Liver (tissue), 9 donors: ENCODE measurements around the gene FAM3A. TPM values are rescaled to one million over a fixed set of nuclear protein-coding genes. Genes with fewer than 3 reads are reported as not detected.
A peak's percentile ranks its signal among the peaks of the same experiment; 100 is the strongest.

Experiments
- DNase-seq: peaks from one replicate; pipeline ENCODE4 v3.0.0-alpha.2; 2017; ENCODE audit warnings: low spot score
- H3K27ac ChIP-seq, 2 donors: one replicate each; pipeline ENCODE4 v1.7.0; 2013; ENCODE audit warnings: inconsistent platforms in 2 of 2, low read length in 2 of 2, control low read depth in 1 of 2, low read depth in 1 of 2, mild to moderate bottlenecking in 1 of 2
- H3K27me3 ChIP-seq, 4 donors: one replicate each; pipeline versions ENCODE4 v1.6.1 to v1.7.0; 2013; ENCODE audit warnings: low read length in 3 of 4, inconsistent platforms in 1 of 4, mild to moderate bottlenecking in 1 of 4, moderate library complexity in 1 of 4; ENCODE audit not compliant: control insufficient read depth in 4 of 4, insufficient read depth in 4 of 4
- H3K36me3 ChIP-seq, 4 donors: one replicate each; pipeline versions ENCODE4 v1.6.1 to v1.7.0; 2013; ENCODE audit warnings: low read length in 3 of 4, mild to moderate bottlenecking in 3 of 4, low read depth in 1 of 4, moderate library complexity in 1 of 4; ENCODE audit not compliant: control insufficient read depth in 4 of 4, insufficient read depth in 3 of 4
- H3K4me1 ChIP-seq, 4 donors: one replicate each; pipeline versions ENCODE4 v1.6.1 to v1.7.0; 2013; ENCODE audit warnings: low read length in 3 of 4, mild to moderate bottlenecking in 3 of 4, moderate library complexity in 1 of 4; ENCODE audit not compliant: control insufficient read depth in 4 of 4, insufficient read depth in 4 of 4
- H3K4me3 ChIP-seq, 3 donors: one replicate each; pipeline versions ENCODE4 v1.6.1 to v1.7.0; 2013; ENCODE audit warnings: low read length in 3 of 3, control low read depth in 1 of 3, low read depth in 1 of 3, mild to moderate bottlenecking in 1 of 3
- H3K9ac ChIP-seq, 2 donors: one replicate each; pipeline ENCODE4 v1.7.0; 2013; ENCODE audit warnings: low read length in 2 of 2, mild to moderate bottlenecking in 2 of 2, moderate library complexity in 2 of 2, control low read depth in 1 of 2, low read depth in 1 of 2
- H3K9me3 ChIP-seq, 4 donors: one replicate each; pipeline versions ENCODE4 v1.6.1 to v1.7.0; 2013; ENCODE audit warnings: low read length in 3 of 4; ENCODE audit not compliant: control insufficient read depth in 4 of 4
- ATF3 ChIP-seq: IDR thresholded peaks from 2 replicates; pipeline ENCODE4 v1.6.1; 2016; ENCODE audit warnings: antibody characterized with exemption
- CTCF ChIP-seq: fragments of 150-350 bp; IDR thresholded peaks from 2 replicates; pipeline ENCODE4 v1.5.1; 2017; ENCODE audit warnings: improper control_type of control experiment, low read depth, low read length; ENCODE audit not compliant: missing input control
- EGR1 ChIP-seq, 2 donors: IDR thresholded peaks; 2 replicates each; pipeline ENCODE4 v1.6.1; 2016 to 2018; ENCODE audit warnings: antibody characterized with exemption in 2 of 2, low read depth in 2 of 2
- FOXA1 ChIP-seq: IDR thresholded peaks from 2 replicates; pipeline ENCODE4 v1.6.1; 2016; ENCODE audit warnings: antibody characterized with exemption
- FOXA2 ChIP-seq: IDR thresholded peaks from 2 replicates; pipeline ENCODE4 v1.6.1; 2016; ENCODE audit warnings: antibody characterized with exemption
- GABPA ChIP-seq, 2 donors: IDR thresholded peaks in 1 of 2; conservative IDR thresholded peaks in 1 of 2; 2 replicates each; pipeline ENCODE4 v1.6.1; 2016; ENCODE audit warnings: antibody characterized with exemption in 2 of 2, mild to moderate bottlenecking in 1 of 2, moderate library complexity in 1 of 2
- HNF4A ChIP-seq, 2 donors: conservative IDR thresholded peaks; 2 replicates each; pipeline ENCODE4 v1.6.1; 2016; ENCODE audit warnings: antibody characterized with exemption in 2 of 2, mild to moderate bottlenecking in 2 of 2
- HNF4G ChIP-seq: IDR thresholded peaks from 2 replicates; pipeline ENCODE4 v1.6.1; 2016; ENCODE audit warnings: antibody characterized with exemption
- JUND ChIP-seq, 2 donors: IDR thresholded peaks; 2 replicates each; pipeline ENCODE4 v1.6.1; 2016; ENCODE audit warnings: antibody characterized with exemption in 2 of 2
- MAX ChIP-seq: IDR thresholded peaks from 2 replicates; pipeline ENCODE4 v1.6.1; 2016; ENCODE audit warnings: antibody characterized with exemption
- NR2F2 ChIP-seq: IDR thresholded peaks from 2 replicates; pipeline ENCODE4 v1.6.1; 2016; ENCODE audit warnings: antibody characterized with exemption
- RAD21 ChIP-seq, 2 donors: IDR thresholded peaks; 2 replicates each; pipeline ENCODE4 v1.6.1; 2016; ENCODE audit warnings: antibody characterized with exemption in 2 of 2, mild to moderate bottlenecking in 2 of 2
- REST ChIP-seq: IDR thresholded peaks from 2 replicates; pipeline ENCODE4 v1.6.1; 2016; ENCODE audit warnings: antibody characterized with exemption, mild to moderate bottlenecking
- RXRA ChIP-seq, 2 donors: IDR thresholded peaks; 2 replicates each; pipeline ENCODE4 v1.6.1; 2017 to 2018; ENCODE audit warnings: antibody characterized with exemption in 2 of 2, mild to moderate bottlenecking in 1 of 2
- SP1 ChIP-seq: IDR thresholded peaks from 2 replicates; pipeline ENCODE4 v1.6.1; 2018; ENCODE audit warnings: antibody characterized with exemption, mild to moderate bottlenecking
- TAF1 ChIP-seq: conservative IDR thresholded peaks from 2 replicates; pipeline ENCODE4 v1.6.1; 2016; ENCODE audit warnings: antibody characterized with exemption, mild to moderate bottlenecking
- YY1 ChIP-seq: IDR thresholded peaks from 2 replicates; pipeline ENCODE4 v1.6.1; 2016; ENCODE audit warnings: antibody characterized with exemption, mild to moderate bottlenecking
- ZBTB33 ChIP-seq: IDR thresholded peaks from 2 replicates; pipeline ENCODE4 v1.6.1; 2016; ENCODE audit warnings: antibody characterized with exemption
- WGBS: extraction: QIAGEN DNeasy Blood & Tissue Kit; methylation state at CpG from one replicate; pipeline ENCODE4 v1.1.7; 2013; 5-methylcytosine and 5-hydroxymethylcytosine counted together
- polyA plus RNA-seq, 2 donors: library from polyadenylated mRNA; stranded (reverse) in 1 of 2; unstranded in 1 of 2; fragments of 200-250 nt in 1 of 2; fragments of >200 nt in 1 of 2; fragmentation: Nextera tagmentation in 1 of 2; extraction: Ambion mirVana in 1 of 2; gene quantifications; one replicate each; pipeline versions ENCODE4 v1.2.1 to v1.2.3, GENCODE V29; 2013 to 2015
- total RNA-seq, 2 donors: library from RNA; depleted of rRNA; stranded (reverse); fragments of >200 nt; gene quantifications; one replicate each; pipeline ENCODE4 v1.2.3, GENCODE V29; 2014
- donor health status: healthy.
- donor health status: healthy.
- donor health status: healthy.
- donor health status: healthy.
- donor health status: healthy.

The FAM3A gene
- total and polyA plus RNA-seq, 4 donors, result 11.6 to 36.3 (median 34.2) TPM

- TF ChIP-seq NR2F2, result no peak
- no peak for TF ChIP-seq HNF4A (conservative IDR thresholded peaks at IDR 0.05)
- TF ChIP-seq FOXA1, result no peak
- TF ChIP-seq EGR1 (IDR thresholded peaks at IDR 0.05; ENCODE audit: low read depth in 2 of 2), result no peak
- no peak for TF ChIP-seq JUND (IDR thresholded peaks at IDR 0.05)
- no peak for TF ChIP-seq CTCF
- no peak for TF ChIP-seq MAX
- no peak for TF ChIP-seq RAD21 (IDR thresholded peaks at IDR 0.05)
- TF ChIP-seq GABPA (IDR thresholded peaks at IDR 0.05 in 1 of 2, conservative IDR thresholded peaks at IDR 0.05 in 1 of 2), result no peak
- TF ChIP-seq FOXA2, result no peak
- TF ChIP-seq ZBTB33, result no peak
- no peak for TF ChIP-seq YY1
- H3K9ac ChIP-seq, result no peak overlapping the region
- no peaks in the 10 kb centered on the region for H3K9me3 ChIP-seq
- H3K27ac ChIP-seq, result no peak overlapping the region
- WGBS, result 90% methylated on average over 14 of the region's 14 CpGs
- no peaks in the 10 kb centered on the region for H3K27me3 ChIP-seq
- H3K4me1 ChIP-seq, result peaks cover 0 to 5% (median 0%) of the 10 kb centered on the region in 4 donors
- no peaks in the 10 kb centered on the region for H3K36me3 ChIP-seq
- no peak overlapping the region for H3K4me3 ChIP-seq
- no peak for DNase-seq
Measured at GRCh38 chrX:154459832-154460231, 56.2 kb downstream of the FAM3A start.

- Histone ChIP-seq H3K4me3 (peak overlapping the region in 2 of 3 donors; percentile 30 to 74), H3K27me3 (no peaks in the 10 kb centered on the region), H3K27ac (no peak overlapping the region), H3K4me1 (peaks cover 0 to 5% (median 0%) of the 10 kb centered on the region in 4 donors), H3K36me3 (no peaks in the 10 kb centered on the region), H3K9ac (no peak overlapping the region), H3K9me3 (no peaks in the 10 kb centered on the region)
- no peak for DNase-seq
- 58% methylated on average over 15 of the region's 15 CpGs for WGBS
- TF ChIP-seq GABPA (IDR thresholded peaks at IDR 0.05 in 1 of 2, conservative IDR thresholded peaks at IDR 0.05 in 1 of 2) (no peak), ZBTB33 (no peak), MAX (no peak), RXRA (IDR thresholded peaks at IDR 0.05) (no peak), NR2F2 (no peak), YY1 (no peak), RAD21 (IDR thresholded peaks at IDR 0.05) (no peak), SP1 (no peak), FOXA1 (no peak), HNF4A (conservative IDR thresholded peaks at IDR 0.05) (no peak), ATF3 (no peak), FOXA2 (no peak), EGR1 (IDR thresholded peaks at IDR 0.05; ENCODE audit: low read depth in 2 of 2) (no peak), REST (no peak), TAF1 (no peak), HNF4G (no peak), JUND (IDR thresholded peaks at IDR 0.05) (no peak)
Measured at GRCh38 chrX:154458954-154459778, 56.9 kb downstream of the FAM3A start.
